HG03520 (cell line): Measurements from ENCODE around the gene CDKL4.
A peak's percentile ranks its signal among the peaks of the same experiment; 100 is the strongest.
"Not testable (repeated sequence)": the region's sequence is repeated elsewhere in the genome, so short reads cannot be mapped to it uniquely, and the experiment has no call there.

Experiments
- ATAC-seq: cut with Tn5 transposase; IDR thresholded peaks from one replicate; pipeline ENCODE4 v1.9.1; 2021; ENCODE audit warnings: mild to moderate bottlenecking, moderate library complexity; ENCODE audit not compliant: unreplicated experiment

The CDKL4 gene

GRCh38 chr2:39243469-39244123 is at the start of gene CDKL4:
Gene CDKL4, minus strand, starts transcription at chr2:39243970.
- no peak for ATAC-seq

DNA sequence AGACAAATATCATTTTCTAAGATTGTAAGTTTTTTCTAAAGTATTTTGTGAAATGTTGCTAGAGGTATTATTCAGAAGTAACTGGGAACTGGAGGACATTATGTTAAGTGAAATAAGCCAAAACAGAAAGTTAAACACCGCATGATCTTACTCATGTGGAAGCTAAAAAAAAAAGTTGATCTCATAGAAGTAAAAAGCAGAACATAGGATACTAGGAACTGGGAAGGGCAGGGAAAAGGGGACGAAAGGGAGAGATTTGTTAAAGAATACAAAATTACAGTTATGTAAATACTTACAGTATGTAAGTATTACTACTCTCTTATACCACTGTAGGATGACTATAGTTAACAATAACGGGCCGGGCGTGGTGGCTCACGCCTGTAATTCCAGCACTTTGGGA is 46.7 kb upstream of the CDKL4 start:
- no peak for ATAC-seq

DNA sequence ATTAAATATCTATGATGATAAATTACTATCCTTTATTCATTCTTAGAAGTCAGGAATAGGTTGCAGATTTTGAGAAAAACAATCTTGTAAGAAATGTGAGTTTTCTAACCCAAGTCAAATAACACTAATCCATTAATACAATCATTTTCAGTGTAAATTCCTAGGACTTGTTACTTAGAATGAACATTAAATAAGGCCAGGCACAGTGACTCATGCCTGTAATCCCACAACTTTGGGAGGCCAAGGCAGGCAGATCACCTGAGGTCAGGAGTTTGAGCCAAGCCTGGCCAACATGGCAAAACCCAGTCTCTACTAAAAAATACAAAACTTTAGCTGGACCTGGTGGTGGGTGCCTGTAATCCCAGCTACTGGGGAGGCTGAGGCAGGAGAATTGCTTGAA is 45.8 kb upstream of the CDKL4 start:
- ATAC-seq = no peak

DNA sequence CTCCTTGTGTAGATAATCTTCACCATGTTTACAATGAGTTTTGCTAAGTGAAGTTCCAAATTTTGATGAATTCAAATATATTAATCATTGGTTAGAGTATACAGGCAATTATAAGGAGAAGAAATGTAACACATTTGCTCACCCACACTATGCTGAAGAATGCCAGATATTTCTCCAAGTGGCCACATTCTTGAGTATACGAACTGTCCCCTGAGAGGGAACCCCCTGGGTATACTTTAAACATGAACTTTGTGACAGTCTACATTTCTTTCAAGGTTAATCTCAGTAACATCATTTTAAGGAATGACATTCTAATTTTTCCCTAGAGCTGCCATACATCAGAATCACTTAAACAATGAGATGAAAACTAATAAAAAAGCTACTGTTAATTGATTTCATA is 39.8 kb upstream of the CDKL4 start:
- no peak for ATAC-seq

DNA sequence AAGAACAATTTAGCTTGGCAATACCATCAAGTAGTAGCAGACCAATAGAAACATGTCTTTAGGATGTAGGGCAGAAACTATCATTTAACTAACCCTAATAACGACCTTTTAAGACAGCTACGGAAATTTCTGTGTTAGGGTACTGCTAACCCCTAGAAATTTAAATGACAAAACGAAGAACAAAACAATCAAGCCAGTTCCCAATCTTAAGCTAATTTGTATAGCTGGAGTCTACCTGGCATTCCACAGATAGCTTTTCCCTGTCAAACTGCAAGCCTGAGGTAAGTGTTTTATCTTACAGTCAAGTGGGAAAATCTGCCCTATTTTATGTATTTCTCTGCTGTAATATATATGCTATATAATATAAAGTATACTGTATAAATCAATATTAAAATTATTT is 37.6 kb upstream of the CDKL4 start:
- no peak for ATAC-seq

GRCh38 chr2:39275016-39275415 is 31.2 kb upstream of the CDKL4 start:
- ATAC-seq = no peak

DNA sequence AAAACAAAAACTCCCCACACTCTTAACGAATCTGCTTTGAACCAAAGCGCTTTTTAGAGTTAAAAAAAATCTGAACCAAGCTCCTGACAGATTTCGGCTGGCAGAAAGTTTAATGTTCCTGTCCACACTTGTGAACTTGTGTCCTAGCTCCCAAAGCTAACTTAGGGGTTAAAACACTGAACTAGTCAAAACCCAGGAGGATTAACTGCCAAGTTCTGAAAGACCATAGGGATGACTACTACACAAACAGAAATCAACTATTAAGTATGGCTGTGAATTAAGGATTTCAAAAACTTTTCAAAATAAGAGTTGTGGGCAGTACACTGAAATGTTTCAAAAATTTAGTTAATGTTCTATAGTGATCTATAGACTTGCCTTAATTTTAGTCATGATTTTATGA is 26.2 kb upstream of the CDKL4 start:
- no peak for ATAC-seq

- ATAC-seq = no peak
These were observed 23.2 kb upstream of the CDKL4 start for GRCh38 chr2:39266916-39267434.

- peak; percentile 49 for ATAC-seq
These were observed 22.5 kb upstream of the CDKL4 start for GRCh38 chr2:39266139-39266805.

DNA sequence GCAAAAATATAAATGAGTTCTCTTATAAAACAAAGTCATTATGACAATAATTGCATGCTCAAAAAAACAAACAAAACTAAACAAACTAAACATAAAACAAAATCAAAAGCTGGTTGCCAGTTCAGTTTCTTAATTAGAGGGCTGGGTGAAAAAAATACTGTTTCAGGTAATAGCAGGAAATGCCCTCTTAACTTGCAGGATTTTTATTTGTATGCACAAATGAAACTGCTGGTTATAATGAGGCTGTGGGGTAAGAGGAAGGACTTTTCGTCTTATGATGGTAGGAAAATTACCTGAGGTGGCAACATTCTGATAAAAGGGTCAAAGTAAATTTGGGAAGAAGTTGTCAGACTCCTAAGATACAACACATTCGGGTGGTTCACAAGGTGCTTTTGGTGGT is 21.5 kb upstream of the CDKL4 start:
- no peak for ATAC-seq

DNA sequence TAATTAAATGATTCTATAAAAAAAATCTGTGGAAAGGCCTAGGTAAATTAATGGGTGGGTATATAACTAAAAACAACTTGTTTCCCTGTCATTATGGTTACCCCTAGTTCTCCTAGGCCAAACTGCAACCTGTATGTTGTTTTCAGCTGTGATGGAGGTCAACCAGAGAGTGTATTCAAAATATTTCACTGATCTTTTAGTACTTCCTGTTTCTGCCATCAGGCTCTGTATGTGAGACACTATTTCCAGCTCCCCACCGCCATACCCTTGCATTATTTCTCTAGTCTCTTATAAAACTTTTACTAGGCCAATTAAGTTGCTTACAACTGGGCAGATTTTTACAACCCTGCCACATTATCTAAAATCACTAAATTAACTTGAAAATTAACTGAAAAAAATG is 21.0 kb upstream of the CDKL4 start:
- ATAC-seq = peak; percentile 76

- no peak for ATAC-seq
These were observed 16.3 kb upstream of the CDKL4 start for GRCh38 chr2:39260087-39260486.

DNA sequence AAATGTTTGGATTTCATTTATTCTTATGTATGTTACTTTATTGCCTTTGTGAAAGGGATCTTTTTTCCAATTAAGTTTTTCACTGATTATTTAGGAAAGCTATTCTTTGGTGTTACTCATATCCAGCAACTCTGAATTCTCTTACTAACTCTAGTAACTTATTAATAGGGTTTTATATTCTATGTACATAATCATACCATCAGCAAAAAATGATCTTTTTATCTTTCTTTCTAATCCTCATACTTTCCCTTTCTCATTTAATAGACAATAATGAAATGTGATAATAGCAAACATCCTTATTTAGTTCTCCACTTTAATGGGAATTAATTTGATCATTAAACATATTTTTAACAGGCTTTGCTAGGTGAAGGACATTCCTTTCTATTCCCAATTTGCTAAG is 12.3 kb upstream of the CDKL4 start:
- ATAC-seq = no peak

DNA sequence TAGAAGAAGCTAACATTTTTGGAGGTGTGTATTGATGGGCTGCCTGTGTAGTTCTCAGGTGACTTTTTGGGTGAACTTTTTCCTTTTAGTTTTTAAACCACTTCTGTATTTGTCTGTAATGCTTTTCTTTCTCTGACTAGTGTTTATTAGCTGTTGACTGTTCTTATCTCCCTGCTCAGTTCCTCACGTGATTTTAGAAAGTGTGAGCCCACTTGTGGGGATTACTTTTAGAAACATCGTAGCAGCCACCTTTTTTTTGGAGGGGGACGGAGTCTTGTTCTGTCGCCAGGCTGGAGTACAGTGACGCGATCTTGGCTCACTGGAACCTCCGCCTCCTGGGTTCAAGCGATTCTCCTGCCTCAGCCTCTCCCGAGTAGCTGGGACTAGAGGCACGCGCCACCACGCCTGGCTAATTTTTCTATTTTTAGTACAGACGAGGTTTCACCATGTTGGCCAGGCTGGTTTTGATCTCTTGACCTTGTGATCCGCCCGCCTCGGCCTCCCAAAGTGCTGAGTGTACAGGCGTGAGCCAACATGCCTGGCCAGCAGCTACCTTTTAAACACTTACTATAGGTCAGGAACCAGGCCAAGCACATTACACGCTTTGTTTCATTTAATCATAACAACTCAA is 9.2 kb upstream of the CDKL4 start:
- ATAC-seq = no peak

GRCh38 chr2:39247512-39248043 is 3.8 kb upstream of the CDKL4 start:
- no peak for ATAC-seq

DNA sequence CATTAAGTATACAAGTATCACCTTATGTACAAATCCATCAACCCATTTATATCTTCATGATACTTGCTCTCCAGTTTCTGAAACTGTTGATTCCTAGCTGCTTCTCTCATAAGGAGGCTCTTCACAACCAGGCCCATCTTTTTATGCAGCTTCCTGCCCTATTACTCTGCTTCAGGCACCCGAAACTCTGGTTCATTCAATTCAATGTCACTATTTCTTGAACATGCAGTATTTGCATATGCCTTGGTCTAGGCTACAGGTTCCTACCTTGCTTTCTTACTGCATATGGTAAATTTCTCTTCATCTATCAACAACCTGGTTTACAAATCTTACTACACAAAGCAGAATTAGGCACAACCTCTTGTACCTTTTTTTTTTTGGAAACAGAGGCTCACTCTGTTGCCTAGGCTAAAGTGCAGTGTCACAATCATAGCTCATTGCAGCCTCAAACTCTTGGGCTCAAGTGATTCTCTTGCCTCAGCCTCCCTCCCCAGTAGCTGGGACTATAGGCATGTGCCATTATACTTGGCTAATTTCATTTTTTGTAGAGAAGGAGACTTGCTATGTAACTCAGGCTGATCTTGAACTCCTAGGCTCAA is 2.7 kb upstream of the CDKL4 start:
- no peak for ATAC-seq

- not testable (repeated sequence) for ATAC-seq
These were observed 1.3 kb upstream of the CDKL4 start for GRCh38 chr2:39244963-39245625.

DNA sequence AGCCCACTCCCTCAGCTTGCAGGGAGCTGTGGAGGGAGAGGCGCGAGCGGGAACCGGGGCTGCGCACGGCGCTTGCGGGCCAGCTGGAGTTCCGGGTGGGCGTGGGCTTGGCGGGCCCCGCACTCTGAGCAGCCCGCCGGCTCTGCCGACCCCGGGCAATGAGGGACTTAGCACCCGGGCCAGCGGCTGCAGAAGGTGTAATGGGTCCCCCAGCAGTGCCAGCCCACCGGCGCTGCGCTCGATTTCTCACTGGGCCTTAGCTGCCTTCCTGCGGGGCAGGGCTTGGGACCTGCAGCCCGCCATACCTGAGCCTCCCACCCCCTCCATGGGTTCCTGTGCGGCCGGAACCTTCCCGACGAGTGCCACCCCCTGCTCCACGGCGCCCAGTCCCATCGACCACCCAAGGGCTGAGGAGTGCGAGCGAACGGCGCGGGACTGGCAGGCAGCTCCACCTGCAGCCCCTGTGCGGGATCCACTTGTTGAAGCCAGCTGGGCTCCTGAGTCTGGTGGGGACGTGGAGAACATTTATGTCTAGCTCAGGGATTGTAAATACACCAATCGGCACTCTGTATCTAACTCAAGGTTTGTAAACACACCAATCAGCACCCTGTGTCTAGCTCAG is 582 bp upstream of the CDKL4 start:
- ATAC-seq = not testable (repeated sequence)

DNA sequence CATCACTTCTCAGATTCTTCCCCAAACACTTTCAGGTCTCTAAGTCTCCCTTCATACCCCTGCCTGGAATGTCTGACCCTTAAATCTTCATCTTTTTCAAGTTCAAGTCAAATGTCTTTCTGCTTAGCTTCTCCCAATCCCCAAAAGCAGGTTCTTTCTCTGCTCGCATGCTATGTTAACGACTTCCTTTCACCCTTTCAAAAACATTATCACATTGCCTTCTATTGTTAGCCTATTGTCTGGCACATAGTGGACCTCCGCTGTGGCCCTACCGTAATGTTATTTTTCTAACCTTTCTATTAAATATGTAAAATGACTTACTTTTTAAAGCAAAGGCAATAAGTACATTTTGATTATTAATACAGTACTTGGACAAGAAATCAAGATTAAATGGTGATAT is 2.2 kb downstream of the CDKL4 start:
- no peak for ATAC-seq

- no peak for ATAC-seq
These were observed 3.0 kb downstream of the CDKL4 start for GRCh38 chr2:39240758-39241157.

- ATAC-seq = no peak
These were observed 9.0 kb downstream of the CDKL4 start for GRCh38 chr2:39234754-39235153.
